Measurements from ENCODE around the gene SFSWAP.

Gene SFSWAP

GRCh38 chr12:131834798-131835615 is 124.1 kb downstream of the SFSWAP start:
- no peak for DNase-seq (ENCODE audit: low read depth)

- DNase-seq (ENCODE audit: low read depth): no peak
Observed at GRCh38 chr12:131835616-131836171, 124.8 kb downstream of the SFSWAP start.

GRCh38 chr12:131836193-131836592 is 125.3 kb downstream of the SFSWAP start:
- DNase-seq (ENCODE audit: low read depth): no peak

- DNase-seq (ENCODE audit: low read depth): no peak
Observed at GRCh38 chr12:131836714-131837397, 126.0 kb downstream of the SFSWAP start.

GRCh38 chr12:131840643-131841416 is 129.9 kb downstream of the SFSWAP start:
- no peak for DNase-seq (ENCODE audit: low read depth)

GRCh38 chr12:131841547-131841946 is 130.7 kb downstream of the SFSWAP start:
- no peak for DNase-seq (ENCODE audit: low read depth)

GRCh38 chr12:131842169-131842568 is 131.3 kb downstream of the SFSWAP start:
- no peak for DNase-seq (ENCODE audit: low read depth)

- DNase-seq (ENCODE audit: low read depth): no peak
Observed at GRCh38 chr12:131843527-131843926, 132.6 kb downstream of the SFSWAP start.

GRCh38 chr12:131844140-131844539 is 133.2 kb downstream of the SFSWAP start:
- no peak for DNase-seq (ENCODE audit: low read depth)

GRCh38 chr12:131844656-131845055 is 133.8 kb downstream of the SFSWAP start:
- no peak for DNase-seq (ENCODE audit: low read depth)

GRCh38 chr12:131845121-131845520 is 134.2 kb downstream of the SFSWAP start:
- DNase-seq (ENCODE audit: low read depth): no peak

- DNase-seq (ENCODE audit: low read depth): no peak
Observed at GRCh38 chr12:131847456-131847855, 136.6 kb downstream of the SFSWAP start.

GRCh38 chr12:131848753-131849152 is 137.9 kb downstream of the SFSWAP start:
- DNase-seq (ENCODE audit: low read depth): no peak

Measured in GM04504 (cell line).